Hepatocyte (in vitro differentiated cells): ENCODE measurements around the gene MACC1. TPM values are rescaled to one million over a fixed set of nuclear protein-coding genes. Genes with fewer than 3 reads are reported as not detected.
"Not testable (repeated sequence)": the region's sequence is repeated elsewhere in the genome, so short reads cannot be mapped to it uniquely, and the experiment has no call there.

ENCODE experiments used
- DNase-seq: peaks from one replicate; pipeline ENCODE4 v3.0.0-alpha.2; 2016; ENCODE audit warnings: low spot score
- H2AFZ ChIP-seq: fragments of 200-600 bp; sonication (generic); 2 replicates; pipeline ENCODE4 v1.6.0; 2016; ENCODE audit warnings: antibody characterized with exemption, mild to moderate bottlenecking
- H3K27ac ChIP-seq: fragments of 200-600 bp; sonication (generic); 2 replicates; pipeline ENCODE4 v1.5.1; 2016; ENCODE audit warnings: mild to moderate bottlenecking
- H3K27me3 ChIP-seq: fragments of 200-600 bp; sonication (generic); 2 replicates; pipeline ENCODE4 v1.6.1; 2016
- H3K36me3 ChIP-seq: fragments of 200-600 bp; sonication (generic); replicated peaks from 2 replicates; pipeline ENCODE4 v1.5.1; 2016; ENCODE audit warnings: low read depth; ENCODE audit not compliant: insufficient read depth
- H3K4me1 ChIP-seq: fragments of 200-600 bp; sonication (generic); 2 replicates; pipeline ENCODE4 v1.5.1; 2016; ENCODE audit warnings: mild to moderate bottlenecking, moderate library complexity; ENCODE audit not compliant: insufficient read depth
- H3K4me2 ChIP-seq: fragments of 200-600 bp; sonication (generic); 2 replicates; pipeline ENCODE4 v1.6.0; 2016
- H3K4me3 ChIP-seq: fragments of 200-600 bp; sonication (generic); 2 replicates; pipeline ENCODE4 v1.5.1; 2016; ENCODE audit warnings: mild to moderate bottlenecking
- H3K79me2 ChIP-seq: fragments of 200-600 bp; sonication (generic); 2 replicates; pipeline ENCODE4 v1.6.0; 2017; ENCODE audit warnings: mild to moderate bottlenecking
- H3K9me2 ChIP-seq: fragments of 200-600 bp; sonication (generic); replicated peaks from 2 replicates; pipeline ENCODE4 v1.6.0; 2017; ENCODE audit warnings: mild to moderate bottlenecking; ENCODE audit not compliant: insufficient read depth
- H3K9me3 ChIP-seq: fragments of 200-600 bp; sonication (generic); 2 replicates; pipeline ENCODE4 v1.5.1; 2016; ENCODE audit warnings: low read depth, mild to moderate bottlenecking
- H4K20me1 ChIP-seq: fragments of 200-600 bp; sonication (generic); 2 replicates; pipeline ENCODE4 v1.6.0; 2016; ENCODE audit warnings: mild to moderate bottlenecking; ENCODE audit not compliant: insufficient read depth, poor library complexity, severe bottlenecking
- EZH2 ChIP-seq: fragments of 200-600 bp; sonication (generic); IDR thresholded peaks from 2 replicates; pipeline ENCODE4 v1.6.1; 2016; ENCODE audit warnings: antibody characterized with exemption, mild to moderate bottlenecking, borderline replicate concordance
- EZH2phosphoT487 ChIP-seq: fragments of 200-600 bp; sonication (generic); IDR thresholded peaks from one replicate; pipeline ENCODE4 v1.6.1; 2018; ENCODE audit warnings: antibody characterized with exemption, mild to moderate bottlenecking, low read depth, moderate library complexity; ENCODE audit not compliant: unreplicated experiment, severe bottlenecking
- WGBS: methylation state at CpG from one replicate; pipeline ENCODE4 v1.1.6; 2016; ENCODE audit warnings: low lambda C conversion rate; ENCODE audit errors: missing lambda C conversion rate; 5-methylcytosine and 5-hydroxymethylcytosine counted together
- polyA plus RNA-seq: library from polyadenylated mRNA; unstranded; fragments of >200 nt; fragmentation: Nextera tagmentation; extraction: Ambion mirVana; gene quantifications from 2 replicates; pipeline ENCODE4 v1.2.1, GENCODE V29; 2016
- total RNA-seq: library from RNA; depleted of rRNA; stranded (reverse); fragments of >200 nt; gene quantifications from 2 replicates; pipeline ENCODE4 v1.2.3, GENCODE V29; 2014
- TF ChIP-seq, protein P1 (sequence below): fragments of 200-600 bp; sonication (generic); IDR thresholded peaks from 2 replicates; pipeline ENCODE4 v1.5.1; 2016; ENCODE audit warnings: antibody characterized with exemption, mild to moderate bottlenecking; ENCODE audit not compliant: poor library complexity

MACC1 gene
- total and polyA plus RNA-seq, 2 experiments from 2014 or later: 6.9 to 46.0 TPM

DNA sequence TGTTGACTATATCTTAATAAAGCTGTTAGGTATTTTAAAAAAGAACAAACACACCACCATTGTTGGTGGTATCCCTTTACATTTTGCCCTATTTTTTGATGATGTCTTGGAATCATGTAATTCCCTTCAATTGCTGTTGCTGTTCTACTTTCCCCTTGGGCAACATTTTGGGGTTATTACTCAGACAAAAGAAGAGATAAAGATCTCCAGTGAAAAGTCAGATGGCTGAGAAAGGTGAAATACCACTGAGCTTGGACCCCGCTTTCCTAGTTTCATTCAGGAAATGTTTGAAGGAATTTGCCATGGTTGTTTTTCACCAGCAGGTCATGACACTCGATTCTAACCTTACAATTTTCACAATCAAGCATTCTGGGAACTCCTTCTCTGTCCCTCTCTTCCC is 84.6 kb downstream of the MACC1 start:
- 79% methylated on average over 2 of the region's 2 CpGs for WGBS
- Histone ChIP-seq H3K27me3 (no peaks in the 10 kb centered on the region), H3K79me2 (no peaks in the 10 kb centered on the region)

DNA sequence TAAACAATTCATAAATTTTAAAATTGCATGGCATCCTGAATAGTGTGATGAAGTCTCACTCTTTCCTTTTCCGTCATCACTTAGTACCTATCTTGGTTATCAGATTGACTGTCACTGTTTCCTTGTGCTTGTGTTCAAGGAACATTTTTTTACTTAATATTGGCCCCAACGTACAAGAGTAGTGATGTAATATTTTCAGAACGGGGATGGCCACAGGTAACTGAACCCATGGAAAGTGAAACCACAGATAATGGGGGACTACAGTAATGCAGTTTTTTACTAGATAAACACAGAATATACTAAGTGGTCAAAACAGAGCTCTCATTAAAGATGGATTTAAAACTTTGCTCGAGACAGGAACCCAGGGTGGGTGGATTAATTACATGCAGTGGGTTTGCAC is 85.4 kb downstream of the MACC1 start:
- H3K4me2 ChIP-seq: no peak overlapping the region
- no peaks in the 10 kb centered on the region for H4K20me1 ChIP-seq
- H3K9me2 ChIP-seq: no peaks in the 10 kb centered on the region
- peaks cover 17% of the 10 kb centered on the region for H3K4me1 ChIP-seq
- H3K9me3 ChIP-seq: no peaks in the 10 kb centered on the region
- WGBS: 83% methylated on average over 4 of the region's 4 CpGs
- H2AFZ ChIP-seq: no peak overlapping the region
- no peaks in the 10 kb centered on the region for H3K27me3 ChIP-seq
- no peaks in the 10 kb centered on the region for H3K79me2 ChIP-seq
- H3K27ac ChIP-seq: no peak overlapping the region
- no peak overlapping the region for H3K4me3 ChIP-seq
- H3K36me3 ChIP-seq: no peaks in the 10 kb centered on the region
- DNase-seq: no peak
- TF ChIP-seq EZH2phosphoT487 (no peak), EZH2 (no peak)
- TF ChIP-seq, protein P1, sequence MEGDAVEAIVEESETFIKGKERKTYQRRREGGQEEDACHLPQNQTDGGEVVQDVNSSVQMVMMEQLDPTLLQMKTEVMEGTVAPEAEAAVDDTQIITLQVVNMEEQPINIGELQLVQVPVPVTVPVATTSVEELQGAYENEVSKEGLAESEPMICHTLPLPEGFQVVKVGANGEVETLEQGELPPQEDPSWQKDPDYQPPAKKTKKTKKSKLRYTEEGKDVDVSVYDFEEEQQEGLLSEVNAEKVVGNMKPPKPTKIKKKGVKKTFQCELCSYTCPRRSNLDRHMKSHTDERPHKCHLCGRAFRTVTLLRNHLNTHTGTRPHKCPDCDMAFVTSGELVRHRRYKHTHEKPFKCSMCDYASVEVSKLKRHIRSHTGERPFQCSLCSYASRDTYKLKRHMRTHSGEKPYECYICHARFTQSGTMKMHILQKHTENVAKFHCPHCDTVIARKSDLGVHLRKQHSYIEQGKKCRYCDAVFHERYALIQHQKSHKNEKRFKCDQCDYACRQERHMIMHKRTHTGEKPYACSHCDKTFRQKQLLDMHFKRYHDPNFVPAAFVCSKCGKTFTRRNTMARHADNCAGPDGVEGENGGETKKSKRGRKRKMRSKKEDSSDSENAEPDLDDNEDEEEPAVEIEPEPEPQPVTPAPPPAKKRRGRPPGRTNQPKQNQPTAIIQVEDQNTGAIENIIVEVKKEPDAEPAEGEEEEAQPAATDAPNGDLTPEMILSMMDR: no peak

More for the DNA sequence above, 84.6 kb downstream of the MACC1 start:
- Histone ChIP-seq H3K4me1 (peaks cover 11% of the 10 kb centered on the region), H3K4me3 (no peak overlapping the region), H3K4me2 (no peak overlapping the region), H2AFZ (no peak overlapping the region), H3K9me3 (no peaks in the 10 kb centered on the region), H3K36me3 (no peaks in the 10 kb centered on the region), H4K20me1 (no peaks in the 10 kb centered on the region), H3K9me2 (no peaks in the 10 kb centered on the region), H3K27ac (no peak overlapping the region)
- no peak for TF ChIP-seq EZH2
- TF ChIP-seq, protein P1: no peak
- TF ChIP-seq EZH2phosphoT487: no peak
- DNase-seq: no peak

DNA sequence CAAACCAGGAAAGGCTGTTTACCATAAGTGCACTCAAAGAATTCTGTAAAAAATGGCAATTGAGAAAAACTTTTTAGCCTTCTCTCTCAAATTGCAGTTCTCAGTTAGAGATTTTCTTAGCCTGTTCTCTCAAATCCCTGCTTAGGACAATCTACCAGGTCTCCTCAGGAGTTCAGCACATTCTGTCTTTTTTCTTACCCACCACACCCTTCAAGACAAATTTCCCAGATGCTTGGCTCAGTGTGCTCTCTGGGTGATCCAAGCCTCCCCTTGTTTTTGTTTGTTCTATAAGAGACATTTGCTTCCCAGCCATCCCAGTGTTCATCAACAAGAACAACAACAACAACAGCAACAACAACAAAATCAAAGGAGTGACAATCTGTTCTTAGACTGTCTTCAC is 87.3 kb downstream of the MACC1 start:
- H3K9me2 ChIP-seq: no peaks in the 10 kb centered on the region
- DNase-seq: no peak
- H3K4me3 ChIP-seq: no peak overlapping the region
- no peaks in the 10 kb centered on the region for H3K79me2 ChIP-seq
- peak overlapping the region; percentile 12 for H3K27ac ChIP-seq
- H3K27me3 ChIP-seq: no peaks in the 10 kb centered on the region
- H4K20me1 ChIP-seq: no peaks in the 10 kb centered on the region
- H3K4me2 ChIP-seq: no peak overlapping the region
- H3K4me1 ChIP-seq: peaks cover 17% of the 10 kb centered on the region
- H2AFZ ChIP-seq: no peak overlapping the region
- H3K9me3 ChIP-seq: no peaks in the 10 kb centered on the region
- TF ChIP-seq EZH2phosphoT487: no peak
- TF ChIP-seq, protein P1: no peak
- no peak for TF ChIP-seq EZH2
- no peaks in the 10 kb centered on the region for H3K36me3 ChIP-seq

GRCh38 chr7:20128001-20128400 is 89.2 kb downstream of the MACC1 start:
- DNase-seq: no peak
- no peak overlapping the region for H2AFZ ChIP-seq
- peak overlapping the region; percentile 4 for H3K4me2 ChIP-seq
- H3K9me3 ChIP-seq: no peaks in the 10 kb centered on the region
- no peak overlapping the region for H3K4me3 ChIP-seq
- H3K36me3 ChIP-seq: no peaks in the 10 kb centered on the region
- peak overlapping the region; percentile 53 for H3K27ac ChIP-seq
- TF ChIP-seq, protein P1: no peak
- TF ChIP-seq EZH2phosphoT487 (no peak), EZH2 (no peak)
- 29% methylated on average over 2 of the region's 2 CpGs for WGBS
- H3K4me1 ChIP-seq: peaks cover 17% of the 10 kb centered on the region
- no peaks in the 10 kb centered on the region for H3K27me3 ChIP-seq
- H3K79me2 ChIP-seq: no peaks in the 10 kb centered on the region
- no peaks in the 10 kb centered on the region for H3K9me2 ChIP-seq
- H4K20me1 ChIP-seq: no peaks in the 10 kb centered on the region

GRCh38 chr7:20126060-20126459 is 91.1 kb downstream of the MACC1 start:
- not testable (repeated sequence) for H4K20me1 ChIP-seq, H3K27ac ChIP-seq, H2AFZ ChIP-seq, H3K4me3 ChIP-seq, H3K79me2 ChIP-seq, H3K27me3 ChIP-seq, H3K9me3 ChIP-seq, H3K4me2 ChIP-seq, DNase-seq, H3K9me2 ChIP-seq, H3K36me3 ChIP-seq
- peaks cover 17% of the 10 kb centered on the region for H3K4me1 ChIP-seq
- 65% methylated on average over 4 of the region's 4 CpGs for WGBS
